Glomerular visceral epithelial cell (primary cell): Measurements from ENCODE around the gene FAS.
"Not testable (repeated sequence)": the region's sequence is repeated elsewhere in the genome, so short reads cannot be mapped to it uniquely, and the experiment has no call there.

Source experiments
- DNase-seq: peaks from one replicate; pipeline ENCODE4 v3.0.0-alpha.2; 2016; ENCODE audit errors: extremely low spot score

FAS gene

DNA sequence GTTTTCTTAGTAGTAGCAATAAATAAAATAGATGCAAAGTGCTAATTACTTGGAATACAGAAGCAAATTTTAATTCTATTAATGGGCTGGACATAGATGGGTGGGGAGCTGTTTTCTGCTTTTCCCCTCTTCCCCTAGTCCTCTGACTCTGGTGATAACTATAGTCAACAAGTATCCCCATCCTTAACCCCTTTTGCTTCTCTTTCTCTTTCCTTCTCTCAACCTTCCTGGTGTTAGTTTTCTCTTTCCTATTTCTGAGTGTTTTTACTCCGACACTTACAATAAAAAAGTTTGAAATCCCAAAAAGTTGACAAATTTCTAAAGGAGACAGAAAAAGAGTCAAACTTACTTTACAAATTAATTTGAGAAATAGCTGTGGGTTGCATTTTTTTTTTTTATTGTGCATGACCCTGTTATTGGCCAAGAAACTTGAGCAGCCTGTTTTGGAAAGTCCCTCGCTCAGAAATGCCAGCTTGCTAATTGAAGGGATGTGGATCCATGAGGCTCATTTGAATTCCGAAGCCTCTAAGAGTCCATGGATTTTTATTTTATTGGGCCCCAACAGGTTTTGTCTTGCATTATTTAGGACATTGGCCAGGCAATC lies 2.4 kb downstream of the FAS start:
- DNase-seq: no peak

DNA sequence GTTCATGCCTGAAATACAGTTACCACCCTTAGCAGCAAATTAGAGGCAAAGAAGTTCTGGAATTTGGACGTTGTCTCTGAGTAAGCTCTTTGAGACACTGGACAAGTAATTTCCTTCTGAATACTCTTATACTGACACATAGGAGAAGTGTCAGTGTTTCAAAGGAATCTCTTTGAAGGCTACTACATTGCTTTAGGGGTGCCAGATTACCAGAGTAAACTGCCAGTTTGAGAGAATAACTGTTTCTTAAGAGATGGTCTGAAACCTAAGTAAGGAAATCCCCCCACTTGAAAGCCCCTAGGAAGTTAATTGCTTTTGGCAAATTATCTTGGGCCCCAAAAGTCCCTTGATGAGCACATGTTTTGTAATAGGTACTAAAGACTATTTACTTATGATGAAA lies 3.4 kb downstream of the FAS start:
- no peak for DNase-seq

DNA sequence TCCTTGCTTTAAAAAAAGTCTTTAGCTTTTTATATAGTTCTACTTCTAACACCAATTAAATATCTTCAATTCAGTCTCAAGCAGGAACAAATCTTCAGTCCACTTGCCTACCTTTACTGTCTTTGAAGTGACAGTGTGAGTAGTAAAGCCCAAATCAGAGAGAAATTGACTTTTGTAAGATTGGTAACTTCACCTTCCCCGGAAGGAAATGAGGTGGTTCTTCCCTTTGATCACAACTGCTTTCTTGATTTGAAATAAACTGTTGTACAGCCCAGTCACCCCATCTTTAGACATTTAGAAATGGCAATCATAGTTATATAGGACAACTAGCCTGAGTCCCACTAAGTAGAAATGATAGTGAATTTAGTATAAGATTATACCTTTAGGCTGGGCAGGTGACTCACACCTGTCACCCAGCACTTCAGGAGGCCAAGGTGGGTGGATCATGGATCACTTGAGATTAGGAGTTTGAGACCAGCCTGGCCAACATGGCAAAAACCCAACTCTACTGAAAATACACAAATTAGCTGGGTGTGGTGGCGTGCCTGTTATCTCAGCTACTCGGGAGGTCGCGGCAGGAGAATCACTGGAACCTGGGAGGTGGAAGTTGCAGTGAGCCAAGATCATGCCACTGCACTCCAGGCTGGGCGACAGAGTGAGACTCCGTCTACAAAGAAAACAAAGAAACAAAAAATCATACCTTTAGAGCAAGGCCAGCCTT lies 4.7 kb downstream of the FAS start:
- DNase-seq: no peak

DNA sequence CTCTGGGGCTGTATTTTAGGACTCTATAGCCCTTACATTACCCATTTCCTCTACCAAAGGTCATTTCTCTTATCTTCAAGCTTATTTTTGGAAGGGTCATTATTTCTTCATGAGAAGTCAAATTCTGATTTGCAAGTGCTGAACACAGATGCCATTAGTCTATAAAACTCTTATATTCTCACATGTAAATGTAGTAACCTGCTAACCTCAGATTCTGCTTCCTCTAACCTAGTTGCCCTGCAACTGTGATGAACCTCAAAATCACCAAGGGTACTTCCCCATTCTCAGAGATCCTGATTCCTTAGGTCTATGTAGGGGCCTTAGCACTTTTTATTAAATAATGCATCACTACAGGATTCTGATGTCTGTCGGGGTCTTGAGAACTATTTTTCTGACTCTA lies 6.3 kb downstream of the FAS start:
- no peak for DNase-seq

DNA sequence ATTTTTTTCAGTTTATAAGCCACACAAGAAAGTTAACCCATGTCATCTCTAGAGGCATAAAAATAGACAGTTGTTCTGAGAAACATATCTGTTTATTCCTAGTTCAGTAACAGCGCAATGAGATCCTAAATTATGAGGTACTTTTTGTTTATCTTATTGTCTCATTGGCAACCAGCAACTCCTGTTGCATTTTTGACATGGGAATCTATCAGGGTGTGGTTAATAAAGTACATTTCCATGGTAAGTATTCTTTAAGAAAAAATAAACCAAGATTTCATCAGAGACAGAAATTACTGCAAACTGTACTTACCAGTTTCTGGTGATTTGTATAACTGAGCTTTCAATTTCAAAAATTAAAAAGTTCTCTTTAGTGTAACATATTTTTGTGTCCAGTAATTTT lies 9.0 kb downstream of the FAS start:
- DNase-seq: no peak

DNA sequence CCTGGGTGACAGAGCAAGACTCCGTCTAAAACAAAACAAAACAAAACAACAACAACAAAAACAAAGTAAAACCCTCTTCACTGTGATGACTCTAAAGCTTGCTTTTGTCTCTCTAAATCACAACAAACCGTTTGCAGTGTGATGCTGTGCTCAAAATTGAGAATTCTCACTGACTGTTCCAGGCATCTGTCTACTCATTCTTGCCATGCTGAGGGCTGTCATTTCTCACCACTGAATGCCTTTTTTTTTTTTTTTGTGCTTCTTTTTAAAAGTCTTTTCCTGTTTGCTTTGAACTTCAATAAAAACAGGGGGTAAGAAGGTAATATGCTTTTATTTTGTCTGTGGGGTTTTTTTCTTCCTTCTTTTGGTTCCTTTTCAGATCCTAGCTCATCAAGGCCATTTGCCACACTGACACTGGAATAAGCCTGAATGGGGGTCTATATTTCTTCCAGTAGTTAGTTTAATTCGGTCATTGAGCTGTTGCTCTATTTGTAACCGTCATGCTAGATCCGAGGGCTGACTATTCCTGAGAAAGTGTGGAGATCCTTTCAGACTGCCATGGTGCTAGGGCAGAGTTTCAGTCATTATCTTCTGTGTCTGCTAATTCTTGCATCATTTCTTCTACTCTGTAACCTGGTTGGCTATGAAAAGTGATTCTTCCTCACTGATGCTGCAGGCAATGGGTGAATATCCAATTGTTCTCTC lies 10.6 kb downstream of the FAS start:
- DNase-seq: no peak

DNA sequence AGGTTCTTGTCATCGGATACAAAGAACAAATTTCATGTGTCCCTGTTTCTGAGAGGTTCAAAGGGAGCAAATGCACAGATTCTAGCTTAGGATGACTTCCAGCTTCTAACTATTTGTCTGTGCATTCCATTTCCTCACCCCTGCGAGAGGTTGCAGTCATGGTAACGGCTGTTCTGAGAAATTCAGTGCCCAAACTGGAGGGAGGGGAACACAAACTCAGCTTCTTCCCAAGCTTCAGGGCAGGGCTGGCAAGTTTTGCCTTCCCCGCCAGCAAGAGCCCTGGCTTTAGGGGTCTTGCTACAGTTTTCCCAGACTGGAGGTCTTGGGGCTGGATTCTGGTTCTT lies 11.1 kb downstream of the FAS start:
- no peak for DNase-seq

DNA sequence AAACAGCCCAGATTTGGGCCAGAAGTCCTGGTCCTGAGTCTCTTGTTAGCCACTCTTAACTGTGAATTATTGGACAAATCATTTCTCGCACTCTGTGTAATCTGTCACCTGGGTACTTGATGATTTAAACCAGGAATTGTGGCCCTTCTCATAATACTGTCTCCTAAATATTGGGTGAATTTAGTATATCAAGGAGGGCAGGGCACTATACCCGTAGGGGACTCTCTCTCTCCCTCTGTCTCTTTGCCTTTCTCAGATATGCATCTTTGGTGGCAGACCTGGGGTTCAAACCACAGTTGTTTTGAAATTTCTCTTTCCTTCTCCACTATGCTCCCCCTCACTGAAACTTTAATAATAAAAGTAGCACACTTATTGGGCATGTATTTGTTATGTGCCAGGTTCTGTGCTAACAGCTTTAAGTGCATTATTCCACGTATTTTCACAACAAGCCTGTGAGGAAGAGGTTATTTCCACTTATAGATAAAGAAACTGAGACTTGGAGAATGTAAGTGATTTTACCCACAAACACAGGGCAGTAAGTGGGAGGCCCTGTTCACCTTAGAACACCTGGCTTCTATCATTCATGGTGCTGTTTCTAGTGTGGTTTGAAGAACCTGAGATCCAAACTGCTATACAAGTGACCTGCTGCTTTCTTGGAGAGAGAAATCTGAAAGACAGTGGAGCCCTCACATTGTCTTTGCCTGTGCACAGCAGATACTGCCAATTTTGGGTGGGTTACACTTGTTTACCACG lies 11.8 kb downstream of the FAS start:
- DNase-seq: no peak

DNA sequence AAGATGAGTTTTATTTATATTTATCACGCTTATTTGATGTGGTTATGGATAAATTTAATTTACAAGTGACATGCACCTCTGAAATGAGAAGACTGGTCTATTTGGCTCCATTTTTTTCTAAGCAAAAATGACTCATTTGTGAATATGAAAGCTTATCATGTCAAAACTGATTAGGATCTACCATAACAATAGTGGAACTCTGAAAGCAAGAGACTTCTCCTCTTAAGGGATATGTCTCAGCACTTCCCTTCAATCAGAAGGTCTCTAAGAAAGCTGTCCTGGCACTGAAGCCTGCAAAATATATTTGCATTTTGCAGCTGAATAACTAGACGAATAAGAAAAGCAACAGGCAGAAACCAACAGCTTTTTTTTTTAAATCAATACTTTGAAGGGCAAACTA lies 12.7 kb downstream of the FAS start:
- no peak for DNase-seq

DNA sequence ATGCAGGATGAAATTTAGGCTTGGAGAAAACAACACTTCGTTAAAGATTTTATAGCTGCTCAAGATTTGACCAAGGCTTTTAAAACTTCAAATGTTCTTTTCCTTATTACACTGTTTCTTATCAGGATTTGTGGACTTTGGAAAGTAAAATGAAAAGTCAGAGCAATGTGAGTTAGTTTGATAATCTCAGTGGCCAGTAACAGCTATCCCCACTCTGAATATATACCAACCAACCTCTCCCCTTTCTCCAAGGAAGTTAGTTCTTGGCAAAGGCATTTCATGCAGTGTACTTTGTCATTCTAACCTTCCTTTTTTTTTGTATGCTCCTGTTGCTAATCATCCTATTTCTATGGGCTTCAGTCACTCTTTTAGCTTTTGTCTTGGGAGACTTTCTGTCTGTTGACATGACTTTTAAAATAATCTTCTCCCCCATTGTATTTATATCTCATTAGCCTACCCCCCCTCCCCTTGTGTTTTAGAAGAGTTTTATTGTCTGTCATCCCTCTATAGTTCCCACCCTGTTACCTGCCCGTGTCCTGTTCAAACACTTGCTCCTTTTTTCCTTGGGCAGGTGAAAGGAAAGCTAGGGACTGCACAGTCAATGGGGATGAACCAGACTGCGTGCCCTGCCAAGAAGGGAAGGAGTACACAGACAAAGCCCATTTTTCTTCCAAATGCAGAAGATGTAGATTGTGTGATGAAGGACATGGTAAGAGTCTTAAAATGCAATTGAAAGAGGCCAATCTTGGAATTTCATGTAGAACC lies 16.7 kb downstream of the FAS start:
- DNase-seq: no peak

DNA sequence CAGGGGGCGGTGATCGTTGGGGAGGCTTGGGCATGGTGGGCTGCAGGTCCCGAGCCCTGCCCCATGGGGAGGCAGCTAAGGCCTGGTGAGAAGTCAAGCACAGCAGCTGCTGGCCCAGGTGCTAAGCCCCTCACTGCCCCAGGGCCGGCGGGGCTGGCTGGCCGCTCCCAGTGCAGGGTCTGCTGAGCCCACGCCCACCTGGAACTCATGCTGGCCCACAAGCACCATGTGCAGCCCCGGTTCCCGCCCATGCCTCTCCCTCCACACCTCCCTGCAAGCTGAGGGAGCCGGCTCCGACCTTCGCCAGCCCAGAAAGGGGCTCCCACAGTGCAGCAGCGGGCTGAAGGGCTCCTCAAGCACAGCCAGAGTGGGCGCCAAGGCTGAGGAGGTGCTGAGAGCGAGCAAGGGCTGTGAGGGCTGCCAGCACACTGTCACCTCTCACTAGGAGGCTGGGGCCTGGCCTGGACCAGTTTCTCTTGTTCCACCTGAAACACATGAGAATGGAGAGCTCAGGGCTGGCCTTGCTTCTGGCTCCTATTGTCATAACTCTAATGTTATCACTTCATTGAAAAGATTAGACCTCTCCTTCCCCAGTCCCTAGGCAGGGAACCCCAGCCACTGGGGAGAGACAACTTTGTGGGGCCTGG lies 28.2 kb downstream of the FAS start:
- DNase-seq: not testable (repeated sequence)

DNA sequence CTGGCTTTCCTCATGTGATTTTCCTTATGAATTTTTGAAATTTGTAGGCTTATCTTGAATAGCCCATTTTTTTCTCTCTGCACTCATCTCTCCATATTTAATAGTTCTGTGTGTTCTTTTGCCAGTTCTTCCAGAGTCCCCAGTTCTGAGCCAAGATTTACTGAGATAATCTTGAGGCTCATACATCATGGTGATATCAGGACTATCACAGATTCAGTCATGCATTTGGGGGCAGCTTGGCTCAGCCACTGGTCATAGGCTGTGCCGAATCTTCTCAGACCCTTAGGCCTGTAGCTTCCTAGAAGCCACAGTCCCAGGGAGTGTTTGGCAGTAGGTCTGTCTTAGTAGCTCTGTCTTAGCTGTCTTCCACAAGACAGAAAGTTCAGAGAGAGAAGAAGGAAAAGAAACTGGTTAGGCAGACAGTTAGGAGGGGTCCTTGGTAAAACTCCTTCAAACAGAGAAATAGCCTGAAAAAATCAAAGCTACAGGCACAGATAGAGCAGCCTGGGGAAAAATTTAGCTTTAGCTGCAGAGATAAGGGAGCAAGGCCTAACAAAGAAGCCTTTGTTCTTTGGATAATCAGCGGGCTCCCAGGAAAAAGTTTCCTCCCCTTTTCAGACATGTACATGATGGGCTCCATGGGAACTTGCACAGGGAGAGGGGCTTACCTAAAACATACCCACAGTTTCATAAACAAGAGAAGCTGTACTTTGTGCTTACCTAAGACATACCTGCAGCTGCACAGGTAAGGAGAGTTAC lies 29.1 kb downstream of the FAS start:
- no peak for DNase-seq

DNA sequence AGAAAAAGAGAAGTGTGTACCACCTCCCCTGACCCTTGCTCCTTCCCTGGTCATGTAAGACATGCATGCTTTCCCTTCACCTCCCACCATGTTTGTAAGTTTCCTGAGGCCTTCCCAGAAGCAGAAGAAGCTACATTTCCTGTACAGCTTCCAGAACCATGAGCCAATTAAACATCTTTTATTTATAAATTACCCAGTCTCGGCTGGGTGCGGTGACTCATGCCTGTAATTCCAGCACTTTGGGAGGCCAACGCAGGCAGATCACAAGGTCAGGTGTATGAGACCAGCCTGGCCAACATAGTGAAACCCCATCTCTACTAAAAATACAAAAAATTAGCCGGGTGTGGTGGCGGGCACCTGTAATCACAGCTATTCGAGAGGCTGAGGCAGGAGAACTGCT lies 30.9 kb downstream of the FAS start:
- not testable (repeated sequence) for DNase-seq

DNA sequence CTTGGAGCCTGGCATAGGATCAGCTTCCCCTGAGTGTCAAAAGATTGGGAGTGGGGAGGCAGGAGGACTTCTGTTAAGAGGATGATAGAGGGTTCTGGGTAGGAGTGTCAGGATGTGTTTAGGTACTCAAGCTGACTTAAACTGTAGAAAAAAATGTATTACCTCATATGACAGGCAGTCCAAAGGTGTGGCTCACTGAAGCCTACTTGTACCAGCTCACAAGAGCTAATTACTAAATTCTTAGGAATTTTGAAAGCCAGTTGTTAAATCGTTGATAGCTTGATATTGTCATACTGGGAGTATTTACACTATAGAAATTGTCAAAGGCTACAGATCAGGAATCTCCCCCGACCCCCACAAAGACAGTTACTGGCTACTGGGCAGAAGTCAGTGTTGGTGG lies 32.1 kb downstream of the FAS start:
- DNase-seq: no peak

DNA sequence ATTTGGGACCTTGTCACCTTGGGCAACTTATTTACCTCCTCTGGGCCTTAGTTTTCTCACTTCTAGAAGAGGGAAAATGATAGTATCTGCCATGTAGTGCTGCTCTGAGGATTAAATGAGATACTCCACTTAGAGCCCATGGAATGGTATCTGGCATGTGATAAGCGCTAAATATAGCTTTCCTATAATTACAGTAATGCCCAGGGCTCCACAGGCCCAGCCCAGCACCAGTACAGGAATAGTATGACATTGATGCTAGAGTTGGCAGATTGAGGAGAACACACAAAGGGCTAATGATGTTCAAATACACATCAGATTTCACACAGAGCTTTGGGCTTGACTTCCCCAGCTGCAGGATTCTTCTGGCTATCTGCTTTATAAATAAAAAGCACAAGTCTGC lies 34.9 kb downstream of the FAS start:
- DNase-seq: no peak

DNA sequence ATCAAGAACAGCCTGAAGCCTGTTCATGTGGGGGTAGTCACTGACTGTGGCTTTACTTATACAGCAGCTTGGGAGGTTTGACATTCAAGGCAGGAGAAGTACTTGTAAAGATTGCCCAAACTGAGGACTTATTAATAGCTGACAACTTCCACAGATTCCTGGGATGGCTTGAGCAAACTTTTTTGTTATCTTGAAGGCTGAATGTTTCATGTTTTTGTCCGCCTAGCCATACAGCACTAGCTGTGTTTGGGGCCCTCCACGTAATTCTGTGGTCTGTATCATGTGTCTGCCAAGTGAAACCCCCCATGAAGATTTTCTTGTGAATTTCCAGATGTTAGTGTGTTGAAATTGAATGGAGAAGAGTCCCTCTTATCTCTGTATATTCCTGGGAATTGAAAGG lies 38.6 kb downstream of the FAS start:
- DNase-seq: no peak

DNA sequence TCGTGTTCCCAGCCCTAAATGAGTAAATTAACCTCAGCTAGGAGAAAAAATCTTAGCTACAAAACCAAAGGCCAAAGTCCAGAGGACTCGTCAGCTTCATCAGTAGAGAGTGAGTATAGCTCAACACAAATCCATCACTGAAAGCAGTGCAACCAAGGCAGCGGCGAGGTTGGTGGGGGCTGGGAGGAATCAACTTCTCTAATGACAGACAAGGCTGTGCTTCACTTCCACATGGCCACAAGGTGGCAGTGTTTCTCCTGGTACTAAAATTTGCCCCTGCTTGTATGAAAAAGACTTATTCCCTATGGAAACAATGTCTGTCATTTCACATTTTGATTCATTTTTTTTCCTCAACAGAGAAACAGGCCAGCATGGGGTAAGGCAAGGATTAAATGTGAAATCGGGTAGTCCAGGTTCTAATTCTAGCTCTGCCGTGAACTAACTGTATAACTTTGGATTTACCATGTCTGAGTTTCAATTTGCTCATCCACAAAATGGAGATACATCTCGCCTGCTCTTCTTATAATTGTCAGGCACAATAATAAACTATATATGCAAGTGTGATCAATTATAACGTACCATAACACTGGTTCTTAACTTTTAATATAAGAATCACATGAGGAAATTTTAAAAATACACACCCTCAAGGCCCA lies 39.3 kb downstream of the FAS start:
- peak; percentile 73 for DNase-seq

DNA sequence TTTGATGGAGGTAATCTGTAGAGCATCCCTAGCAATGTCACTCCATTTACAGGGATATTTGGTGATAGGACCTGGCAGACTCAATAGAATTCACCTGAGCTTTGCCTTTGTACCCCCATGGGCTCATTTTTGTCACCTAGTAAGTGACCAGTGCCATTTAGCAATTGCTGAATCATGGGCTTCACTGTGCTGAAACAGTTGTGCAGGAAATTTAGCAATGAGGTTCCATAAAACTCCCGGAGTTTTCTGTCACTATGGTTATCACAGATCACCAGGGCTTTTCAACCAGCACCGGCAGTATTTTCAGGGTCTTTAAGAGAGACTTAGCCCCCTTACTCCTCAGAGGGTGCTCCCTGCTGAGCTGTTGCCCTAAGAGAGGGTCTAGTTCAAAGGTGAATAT lies 40.2 kb downstream of the FAS start:
- no peak for DNase-seq

DNA sequence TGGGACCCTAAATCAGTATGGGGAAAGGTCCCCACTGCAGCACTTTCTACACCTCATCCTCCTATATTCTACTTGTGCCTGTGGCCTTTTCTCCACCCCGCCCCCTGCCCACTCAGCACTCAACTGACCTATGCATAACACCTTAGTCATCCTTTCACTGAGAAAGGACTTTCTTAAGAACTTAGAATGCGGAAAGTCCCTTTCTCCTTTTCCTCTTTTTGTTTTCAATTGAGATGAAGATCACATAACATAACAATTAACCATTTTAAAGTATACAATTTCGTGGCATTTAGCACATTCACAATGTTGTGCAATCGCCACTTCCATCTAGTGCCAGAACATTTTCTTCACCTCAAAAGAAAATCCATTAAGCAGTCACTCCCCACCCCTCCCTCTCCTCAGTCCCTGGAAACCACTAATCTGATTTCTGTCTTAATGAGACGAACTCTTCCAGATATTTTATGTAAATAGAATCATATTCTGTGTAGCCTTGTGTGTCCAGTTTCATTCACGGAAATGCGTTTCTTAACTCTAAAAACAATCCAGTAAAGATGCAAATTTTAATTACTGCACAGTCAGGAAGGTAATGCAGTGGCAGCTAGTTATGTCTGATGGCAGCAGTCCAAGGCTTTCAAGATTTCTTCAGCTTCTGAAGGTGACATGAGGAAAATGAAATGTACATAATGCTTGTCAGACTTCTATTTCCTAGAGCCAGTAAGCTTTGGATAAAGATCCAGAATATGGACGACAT lies 41.7 kb downstream of the FAS start:
- peak; percentile 70 for DNase-seq
